Thyroid gland (tissue), 4 donors: ENCODE results near the gene COA5.

Source experiments
- POLR2A ChIP-seq, 2 donors: fragments of 450-650 bp; IDR thresholded peaks; one replicate each; pipeline ENCODE4 v1.6.1; 2017; ENCODE audit warnings: antibody characterized with exemption in 2 of 2, mild to moderate bottlenecking in 2 of 2, moderate library complexity in 1 of 2
- TF ChIP-seq, protein P1 (sequence below), 6 experiments: fragments of 200-600 bp in 3 of 6; fragments of 450-650 bp in 3 of 6; sonication (generic) in 3 of 6; IDR thresholded peaks; one replicate each; pipeline ENCODE4 v1.5.1; 2016 to 2019; ENCODE audit warnings: antibody characterized with exemption in 6 of 6, mild to moderate bottlenecking in 2 of 6, inconsistent platforms in 1 of 6, moderate library complexity in 1 of 6

DNA sequence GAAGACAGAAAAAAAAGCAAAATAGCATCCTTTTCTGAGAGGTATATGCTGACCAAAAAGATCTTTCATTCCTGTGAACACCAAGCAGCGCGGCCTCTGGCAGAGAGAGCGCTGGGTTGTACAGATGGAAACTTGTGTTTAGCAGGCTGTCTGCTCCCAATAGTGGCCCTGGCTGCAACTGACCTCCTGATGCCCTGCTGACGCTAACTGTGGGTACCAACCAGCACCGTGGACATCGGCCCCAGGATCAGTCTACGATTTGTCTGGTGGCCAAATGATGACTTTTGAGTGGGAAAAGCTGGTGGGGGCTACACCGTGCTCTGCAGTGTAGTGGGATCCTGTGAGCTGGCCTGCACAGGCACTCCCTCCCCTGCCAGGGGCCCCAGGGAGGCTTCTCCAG is 15.7 kb downstream of the COA5 start:
- TF ChIP-seq, protein P1, sequence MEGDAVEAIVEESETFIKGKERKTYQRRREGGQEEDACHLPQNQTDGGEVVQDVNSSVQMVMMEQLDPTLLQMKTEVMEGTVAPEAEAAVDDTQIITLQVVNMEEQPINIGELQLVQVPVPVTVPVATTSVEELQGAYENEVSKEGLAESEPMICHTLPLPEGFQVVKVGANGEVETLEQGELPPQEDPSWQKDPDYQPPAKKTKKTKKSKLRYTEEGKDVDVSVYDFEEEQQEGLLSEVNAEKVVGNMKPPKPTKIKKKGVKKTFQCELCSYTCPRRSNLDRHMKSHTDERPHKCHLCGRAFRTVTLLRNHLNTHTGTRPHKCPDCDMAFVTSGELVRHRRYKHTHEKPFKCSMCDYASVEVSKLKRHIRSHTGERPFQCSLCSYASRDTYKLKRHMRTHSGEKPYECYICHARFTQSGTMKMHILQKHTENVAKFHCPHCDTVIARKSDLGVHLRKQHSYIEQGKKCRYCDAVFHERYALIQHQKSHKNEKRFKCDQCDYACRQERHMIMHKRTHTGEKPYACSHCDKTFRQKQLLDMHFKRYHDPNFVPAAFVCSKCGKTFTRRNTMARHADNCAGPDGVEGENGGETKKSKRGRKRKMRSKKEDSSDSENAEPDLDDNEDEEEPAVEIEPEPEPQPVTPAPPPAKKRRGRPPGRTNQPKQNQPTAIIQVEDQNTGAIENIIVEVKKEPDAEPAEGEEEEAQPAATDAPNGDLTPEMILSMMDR (IDR thresholded peaks at IDR 0.05) = no peak
- no peak for TF ChIP-seq POLR2A (IDR thresholded peaks at IDR 0.05)
